ENCODE measurements around the gene GLDN. TPM values are rescaled to one million over a fixed set of nuclear protein-coding genes. Genes with fewer than 3 reads are reported as not detected.

The GLDN gene
- total RNA-seq, 4 donors from 2014 or later, result 25.1 to 51.7 (median 30.7) TPM

- ATAC-seq (ENCODE audit: low FRiP score) (no peak), DNase-seq (ENCODE audit: low spot score) (no peak)
- TF ChIP-seq CTCF (IDR thresholded peaks at IDR 0.05), result no peak
Measured at GRCh38 chr15:51321316-51321715, 20.1 kb upstream of the GLDN start.

- no peak for TF ChIP-seq CTCF (IDR thresholded peaks at IDR 0.05)
- ATAC-seq (ENCODE audit: low FRiP score), result no peak
- DNase-seq (ENCODE audit: low spot score), result peak; percentile 43
Measured at GRCh38 chr15:51322621-51323296, 18.7 kb upstream of the GLDN start.

GRCh38 chr15:51323749-51324148 lies 17.7 kb upstream of the GLDN start:
- ATAC-seq (ENCODE audit: low FRiP score) (no peak), DNase-seq (ENCODE audit: low spot score) (no peak)
- TF ChIP-seq CTCF (IDR thresholded peaks at IDR 0.05), result no peak

GRCh38 chr15:51325167-51325566 lies 16.3 kb upstream of the GLDN start:
- ATAC-seq (ENCODE audit: low FRiP score), result no peak
- TF ChIP-seq CTCF (IDR thresholded peaks at IDR 0.05), result no peak
- no peak for DNase-seq (ENCODE audit: low spot score)

GRCh38 chr15:51327081-51327480 lies 14.4 kb upstream of the GLDN start:
- DNase-seq (ENCODE audit: low spot score), result no peak
- ATAC-seq (ENCODE audit: low FRiP score), result no peak
- TF ChIP-seq CTCF (IDR thresholded peaks at IDR 0.05), result no peak

GRCh38 chr15:51328926-51329325 lies 12.5 kb upstream of the GLDN start:
- DNase-seq (ENCODE audit: low spot score) (no peak), ATAC-seq (ENCODE audit: low FRiP score) (no peak)
- TF ChIP-seq CTCF (IDR thresholded peaks at IDR 0.05), result no peak

GRCh38 chr15:51331141-51331540 lies 10.3 kb upstream of the GLDN start:
- ATAC-seq (ENCODE audit: low FRiP score) (no peak), DNase-seq (ENCODE audit: low spot score) (no peak)
- TF ChIP-seq CTCF (IDR thresholded peaks at IDR 0.05), result no peak

All from omental fat pad (tissue), 4 donors.